ENCODE results near the gene SCAPER.
"Not testable (repeated sequence)": the region's sequence is repeated elsewhere in the genome, so short reads cannot be mapped to it uniquely, and the experiment has no call there.

GRCh38 chr15:76313175-76313567 lies 592.0 kb downstream of the SCAPER start:
- TF ChIP-seq REST (IDR thresholded peaks at IDR 0.05; ENCODE audit: insufficient read depth in 1 of 2, low read depth in 2 of 2, low read length in 1 of 2); POLR2AphosphoS5 (IDR thresholded peaks at IDR 0.05; ENCODE audit: low read depth, low read length); CTCF (IDR thresholded peaks at IDR 0.05); TCF7L2 (IDR thresholded peaks at IDR 0.05; ENCODE audit: low read depth, low read length); SIN3A (IDR thresholded peaks at IDR 0.05; ENCODE audit: borderline replicate concordance, insufficient read depth, low read depth, low read length): not testable (repeated sequence)
